Endothelial cell of umbilical vein (primary cell): ENCODE results near the gene PRRT1. TPM values are rescaled to one million over a fixed set of nuclear protein-coding genes. Genes with fewer than 3 reads are reported as not detected.
"Not testable (repeated sequence)": the region's sequence is repeated elsewhere in the genome, so short reads cannot be mapped to it uniquely, and the experiment has no call there.

Experiments
- BruUV-seq: library from RNA; stranded (reverse); fragments of 400-500 nt; replicated peaks from 2 replicates; lab custom pipeline; 2021; lab: Mats Ljungman, UMichigan
- CTCF ChIA-PET: fragments of 300-600, 350-600 bp; sonication (Branson Sonifier 250); formaldehyde crosslinking; loops from one replicate; lab custom pipeline; 2021; ENCODE audit warnings: antibody characterized with exemption, inconsistent platforms; lab: Charles Lee
- POLR2A ChIA-PET: fragments of 300-600, 350-600 bp; sonication (Branson Sonifier 250); formaldehyde crosslinking; loops from one replicate; lab custom pipeline; 2021; ENCODE audit warnings: antibody characterized with exemption, inconsistent platforms; lab: Charles Lee
- DNase-seq: peaks from one replicate; pipeline ENCODE4 v3.0.0-alpha.2; 2011; ENCODE audit warnings: low read depth, low spot score
- FAIRE-seq: peaks from 2 replicates; lab custom pipeline; 2011; peaks lifted over from hg19 to GRCh38; lab: Jason Lieb, UNC
- H2AFZ ChIP-seq: 2 replicates; pipeline ENCODE4 v1.6.0; 2012; ENCODE audit warnings: low read depth, low read length, control low read depth, inconsistent platforms
- H3K27ac ChIP-seq: 2 replicates; pipeline ENCODE4 v1.5.1; 2011; ENCODE audit warnings: low read depth, mild to moderate bottlenecking, control low read depth, low read length, moderate library complexity; ENCODE audit not compliant: insufficient read depth
- H3K27me3 ChIP-seq, 2 experiments: 2 replicates each; pipeline versions ENCODE4 v1.6.0 to v1.6.1; 2011; ENCODE audit warnings: low read length in 2 of 2, mixed read lengths in 1 of 2; ENCODE audit not compliant: control insufficient read depth in 2 of 2, insufficient read depth in 2 of 2
- H3K36me3 ChIP-seq, 2 experiments: 2 replicates in 1 of 2; 3 replicates in 1 of 2; pipeline ENCODE4 v1.5.1; 2011; ENCODE audit warnings: low read length in 2 of 2, mild to moderate bottlenecking in 1 of 2, moderate library complexity in 1 of 2; ENCODE audit not compliant: control insufficient read depth in 2 of 2, insufficient read depth in 2 of 2; ENCODE audit errors: extremely low read depth in 1 of 2
- H3K4me1 ChIP-seq: 3 replicates; pipeline ENCODE4 v1.5.1; 2011; ENCODE audit warnings: mild to moderate bottlenecking, low read length; ENCODE audit not compliant: control insufficient read depth, insufficient read depth; ENCODE audit errors: extremely low read depth
- H3K4me2 ChIP-seq: 2 replicates; pipeline ENCODE4 v1.6.1; 2011; ENCODE audit warnings: low read length, control low read depth, mixed read lengths; ENCODE audit not compliant: insufficient read depth
- H3K4me3 ChIP-seq, 3 experiments: fragments of 200-600 bp in 1 of 3; sonication (generic), shearing (Covaris generic) in 1 of 3; replicated peaks in 1 of 3; 2 replicates each; pipeline ENCODE4 v1.5.1; 2011 to 2016; ENCODE audit warnings: control low read depth in 3 of 3, low read length in 3 of 3, mild to moderate bottlenecking in 2 of 3, inconsistent platforms in 1 of 3, low read depth in 1 of 3, moderate library complexity in 1 of 3; ENCODE audit not compliant: insufficient read depth in 1 of 3
- H3K79me2 ChIP-seq: 2 replicates; pipeline ENCODE4 v1.6.0; 2012; ENCODE audit warnings: low read length, inconsistent platforms; ENCODE audit not compliant: control insufficient read depth, insufficient read depth
- H3K9ac ChIP-seq: replicated peaks from 2 replicates; pipeline ENCODE3; 2011; ENCODE audit warnings: low read length, control low read depth; ENCODE audit not compliant: insufficient read depth; ENCODE audit errors: extremely low read depth
- H3K9me1 ChIP-seq: replicated peaks from 3 replicates; pipeline ENCODE4 v1.6.0; 2011; ENCODE audit warnings: mild to moderate bottlenecking, low read length; ENCODE audit not compliant: control insufficient read depth, insufficient read depth; ENCODE audit errors: extremely low read depth
- H3K9me3 ChIP-seq: replicated peaks from 2 replicates; pipeline ENCODE4 v1.5.1; 2012; ENCODE audit warnings: low read length, inconsistent platforms; ENCODE audit not compliant: control insufficient read depth, insufficient read depth
- H4K20me1 ChIP-seq: replicated peaks from 2 replicates; pipeline ENCODE3; 2011; ENCODE audit warnings: mild to moderate bottlenecking, low read length; ENCODE audit not compliant: control insufficient read depth, insufficient read depth; ENCODE audit errors: extremely low read depth
- POLR2A ChIP-seq: IDR thresholded peaks from 2 replicates; pipeline ENCODE4 v1.6.1; 2012; ENCODE audit warnings: low read depth, mild to moderate bottlenecking, control low read depth, low read length
- dilution Hi-C: fragments of 300-500 bp; cut with MboI; formaldehyde crosslinking; loops from one replicate; pipeline ENCODE4 v1.15.0; 2019; ENCODE audit warnings: low sequenced_read_pairs; ENCODE audit not compliant: extremely low pct_ligation_motif_present
- intact Hi-C: fragments of 100-400 bp; cut with micrococcal nuclease; formaldehyde crosslinking; loops from one replicate; pipeline ENCODE4 v1.10.0; 2022
- microRNA-seq: library from miRNA; unstranded; fragments of <30 nt; microRNA quantifications from one replicate; pipeline ENCODE4 v1.2.0, GENCODE V29; 2021; ENCODE audit warnings: borderline number of aligned reads, borderline replicate concordance
- polyA plus RNA-seq, 4 experiments: library from polyadenylated mRNA; depleted of rRNA in 3 of 4; stranded (reverse) in 3 of 4; unstranded in 1 of 4; fragments of >200 nt; gene quantifications; 2 replicates each; pipeline versions ENCODE4 v1.2.1 to v1.2.3, GENCODE V29; 2011 to 2012; ENCODE audit warnings: missing spikeins in 1 of 4
- small RNA-seq: library from RNA; depleted of rRNA; stranded (forward); fragments of <200 nt; gene quantifications from one replicate; pipeline ENCODE3, GENCODE V24; 2012; ENCODE audit warnings: low replicate concordance, low read depth; ENCODE audit not compliant: insufficient read depth, insufficient read length
- total RNA-seq: library from RNA; stranded (reverse); gene quantifications from 2 replicates; pipeline ENCODE4 v1.2.3, GENCODE V29; 2021

PRRT1 gene
- total and polyA plus RNA-seq, 2 donors (not counting 3 experiments of a cell fraction or from before 2014, with no cell fraction given) = 0.55 to 1.3 TPM

DNA sequence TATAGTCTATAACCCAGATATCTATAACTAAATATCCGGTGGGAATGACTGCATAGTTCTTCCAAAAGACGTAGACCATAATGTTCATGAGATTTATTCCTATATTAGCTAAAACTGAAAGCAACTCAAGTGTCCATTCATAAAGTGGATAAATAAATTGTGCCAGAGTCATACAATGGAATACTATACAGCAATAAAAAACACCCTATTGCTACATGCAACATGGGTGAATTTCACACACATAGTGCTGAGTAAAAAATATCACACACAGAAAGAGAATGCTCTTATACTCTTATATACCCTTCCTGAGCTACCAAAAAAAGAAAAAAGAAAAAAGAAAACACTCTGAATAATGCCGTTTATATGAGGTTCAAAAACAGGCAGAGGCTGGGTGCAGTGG lies 49.5 kb downstream of the PRRT1 start:
- H3K79me2 ChIP-seq = no peaks in the 10 kb centered on the region
- H3K9ac ChIP-seq = no peak overlapping the region
- TF ChIP-seq POLR2A = no peak
- no peaks in the 10 kb centered on the region for H4K20me1 ChIP-seq
- no TSS peak for BruUV-seq
- intact Hi-C loops (no loop called here), dilution Hi-C loops (no loop called here)
- no peak for DNase-seq
- no peaks in the 10 kb centered on the region for H3K36me3 ChIP-seq
- no peak for FAIRE-seq
- H3K27ac ChIP-seq = no peak overlapping the region
- no peaks in the 10 kb centered on the region for H3K4me1 ChIP-seq
- no peak overlapping the region for H2AFZ ChIP-seq
- H3K4me2 ChIP-seq = no peak overlapping the region
- no peaks in the 10 kb centered on the region for H3K9me3 ChIP-seq
- no peak overlapping the region for H3K4me3 ChIP-seq
- ChIA-PET POLR2A (no interaction called here), CTCF (interaction anchor here (0.8 to 1.6 kb wide), 3 partner anchors 9 to 15 kb away, joined by 3 to 4 read pairs (median 3); no protein-coding TSS in a partner anchor)
- no peaks in the 10 kb centered on the region for H3K9me1 ChIP-seq
- peaks cover 0 to 10% of the 10 kb centered on the region in 2 experiments for H3K27me3 ChIP-seq

DNA sequence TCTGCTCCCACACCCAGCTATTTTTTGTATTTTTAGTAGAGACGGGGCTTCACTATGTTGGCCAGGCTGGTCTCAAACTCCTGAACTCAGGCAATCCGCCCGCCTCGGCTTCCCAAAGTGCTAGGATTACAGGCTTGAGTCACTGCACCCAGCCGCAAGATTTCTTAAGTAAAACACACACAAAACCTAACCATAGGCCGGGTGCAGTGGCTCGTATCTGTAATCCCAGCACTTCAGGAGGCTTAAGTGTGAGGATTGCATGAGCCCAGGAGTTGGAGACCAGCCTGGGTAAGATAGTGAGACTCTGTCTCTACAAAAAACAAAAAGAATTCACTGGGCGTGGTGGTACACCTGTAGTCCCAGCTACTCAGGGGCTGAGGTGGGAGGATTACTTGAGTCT lies 51.5 kb downstream of the PRRT1 start:
- BruUV-seq, H2AFZ ChIP-seq, POLR2A ChIA-PET, H3K9me1 ChIP-seq, dilution Hi-C loops, H4K20me1 ChIP-seq, H3K27ac ChIP-seq, DNase-seq, H3K36me3 ChIP-seq, H3K4me3 ChIP-seq, H3K27me3 ChIP-seq, intact Hi-C loops, H3K9me3 ChIP-seq, H3K4me1 ChIP-seq, H3K4me2 ChIP-seq, FAIRE-seq, H3K79me2 ChIP-seq, H3K9ac ChIP-seq: not testable (repeated sequence)
- CTCF ChIA-PET = interaction anchor here (1.1 to 1.4 kb wide), 3 partner anchors 9 to 19 kb away, joined by 4 to 6 read pairs (median 5); no protein-coding TSS in a partner anchor

Small RNAs within 50 kb of the gene (microRNA-seq; reads per million reads assigned to microRNA genes)
- gene MIR6721 (1.5 reads per million), gene MIR6833 (not detected)

Small RNAs within 50 kb of the gene (small RNA-seq; reads per million reads assigned to genes)
- not detected for gene AL662884.1
- not detected for gene MIR6833

Other genes starting within 250 kb of the PRRT1 start
- 3.5 and 4.9 TPM in 2 replicates for gene ZBTB12, start 249.9 kb downstream of the PRRT1 start, total RNA-seq
- gene ZBTB12, start 249.9 kb downstream of the PRRT1 start, polyA plus RNA-seq = 2.8 and 2.9 TPM in 2 replicates
- gene C2, start 224.2 kb downstream of the PRRT1 start, total RNA-seq = 0.60 TPM in 1 of 2 replicates, not detected in the other
- not detected in 2 replicates for gene C2, start 224.2 kb downstream of the PRRT1 start, polyA plus RNA-seq
- 0.51 and 1.5 TPM in 2 replicates for gene CFB, start 205.8 kb downstream of the PRRT1 start, total RNA-seq
- gene CFB, start 205.8 kb downstream of the PRRT1 start, polyA plus RNA-seq = 0.87 and 1.0 TPM in 2 replicates
- 68.5 and 71.3 TPM in 2 replicates for gene NELFE, start 193.0 kb downstream of the PRRT1 start, total RNA-seq
- gene NELFE, start 193.0 kb downstream of the PRRT1 start, polyA plus RNA-seq = 50.5 and 55.8 TPM in 2 replicates
- gene SKIC2, start 192.8 kb downstream of the PRRT1 start, total RNA-seq = 67.8 and 76.7 TPM in 2 replicates
- gene SKIC2, start 192.8 kb downstream of the PRRT1 start, polyA plus RNA-seq = 52.8 and 55.8 TPM in 2 replicates
- gene DXO, start 179.8 kb downstream of the PRRT1 start, total RNA-seq = 18.0 and 20.7 TPM in 2 replicates
- 34.9 and 37.7 TPM in 2 replicates for gene DXO, start 179.8 kb downstream of the PRRT1 start, polyA plus RNA-seq
- 4.1 and 5.2 TPM in 2 replicates for gene C4A, start 169.9 kb downstream of the PRRT1 start, total RNA-seq
- 4.4 and 5.7 TPM in 2 replicates for gene C4A, start 169.9 kb downstream of the PRRT1 start, polyA plus RNA-seq
- 6.3 and 6.5 TPM in 2 replicates for gene C4B, start 137.1 kb downstream of the PRRT1 start, total RNA-seq
- gene C4B, start 137.1 kb downstream of the PRRT1 start, polyA plus RNA-seq = 2.9 and 4.4 TPM in 2 replicates
- gene CYP21A2, start 113.5 kb downstream of the PRRT1 start, total RNA-seq = 0.22 and 0.32 TPM in 2 replicates
- gene CYP21A2, start 113.5 kb downstream of the PRRT1 start, polyA plus RNA-seq = 0.06 and 0.46 TPM in 2 replicates
- gene TNXB, start 42.6 kb downstream of the PRRT1 start, total RNA-seq = 2.7 and 3.2 TPM in 2 replicates
- gene TNXB, start 42.6 kb downstream of the PRRT1 start, polyA plus RNA-seq = 0.24 and 0.47 TPM in 2 replicates
- 102 and 106 TPM in 2 replicates for gene ATF6B, start 23.7 kb downstream of the PRRT1 start, total RNA-seq
- 113 and 115 TPM in 2 replicates for gene ATF6B, start 23.7 kb downstream of the PRRT1 start, polyA plus RNA-seq
- gene FKBPL, start 21.7 kb downstream of the PRRT1 start, total RNA-seq = 5.2 and 6.0 TPM in 2 replicates
- 3.4 and 3.5 TPM in 2 replicates for gene FKBPL, start 21.7 kb downstream of the PRRT1 start, polyA plus RNA-seq
- gene PPT2, start 2.2 kb upstream of the PRRT1 start, total RNA-seq = 27.2 and 27.6 TPM in 2 replicates
- 44.6 and 47.3 TPM in 2 replicates for gene PPT2, start 2.2 kb upstream of the PRRT1 start, polyA plus RNA-seq
- 12.6 and 13.6 TPM in 2 replicates for gene EGFL8, start 12.7 kb upstream of the PRRT1 start, total RNA-seq
- gene EGFL8, start 12.7 kb upstream of the PRRT1 start, polyA plus RNA-seq = 9.0 and 9.8 TPM in 2 replicates
- gene AGPAT1, start 24.1 kb upstream of the PRRT1 start, total RNA-seq = 38.4 and 45.1 TPM in 2 replicates
- gene AGPAT1, start 24.1 kb upstream of the PRRT1 start, polyA plus RNA-seq = 132 and 151 TPM in 2 replicates
- gene RNF5, start 26.5 kb upstream of the PRRT1 start, total RNA-seq = 48.0 and 49.2 TPM in 2 replicates
- 96.0 and 100 TPM in 2 replicates for gene RNF5, start 26.5 kb upstream of the PRRT1 start, polyA plus RNA-seq
- gene AGER, start 32.3 kb upstream of the PRRT1 start, total RNA-seq = 12.0 and 18.5 TPM in 2 replicates
- gene AGER, start 32.3 kb upstream of the PRRT1 start, polyA plus RNA-seq = 4.6 and 5.1 TPM in 2 replicates
- gene PBX2, start 38.3 kb upstream of the PRRT1 start, total RNA-seq = 95.9 and 100 TPM in 2 replicates
- gene PBX2, start 38.3 kb upstream of the PRRT1 start, polyA plus RNA-seq = 75.5 and 82.3 TPM in 2 replicates
- 21.6 and 22.8 TPM in 2 replicates for gene GPSM3, start 40.7 kb upstream of the PRRT1 start, total RNA-seq
- gene GPSM3, start 40.7 kb upstream of the PRRT1 start, polyA plus RNA-seq = 19.5 and 24.9 TPM in 2 replicates
- 114 and 120 TPM in 2 replicates for gene NOTCH4, start 72.1 kb upstream of the PRRT1 start, total RNA-seq
- 41.7 and 41.8 TPM in 2 replicates for gene NOTCH4, start 72.1 kb upstream of the PRRT1 start, polyA plus RNA-seq
- not detected in 2 replicates for gene TSBP1, start 220.0 kb upstream of the PRRT1 start, total RNA-seq
- gene TSBP1, start 220.0 kb upstream of the PRRT1 start, polyA plus RNA-seq = not detected in 2 replicates